Ascending aorta (tissue), 2 donors: Measurements from ENCODE around the gene ABHD18. TPM values are rescaled to one million over a fixed set of nuclear protein-coding genes. Genes with fewer than 3 reads are reported as not detected.
A peak's percentile ranks its signal among the peaks of the same experiment; 100 is the strongest.
"Not testable (repeated sequence)": the region's sequence is repeated elsewhere in the genome, so short reads cannot be mapped to it uniquely, and the experiment has no call there.

Experiments
- DNase-seq, 2 donors: peaks; one replicate each; pipeline ENCODE4 v3.0.0-alpha.2; 2019; ENCODE audit warnings: low spot score in 2 of 2
- H3K27ac ChIP-seq, 2 donors: fragments of 200-600 bp; sonication (generic); one replicate each; pipeline ENCODE4 v1.5.1; 2016 to 2017; ENCODE audit warnings: mild to moderate bottlenecking in 1 of 2
- H3K27me3 ChIP-seq: fragments of 200-600 bp; sonication (generic); one replicate; pipeline ENCODE4 v1.5.1; 2017
- H3K36me3 ChIP-seq, 2 donors: fragments of 200-600 bp; sonication (generic); one replicate each; pipeline ENCODE4 v1.5.1; 2016
- H3K4me1 ChIP-seq, 2 donors: fragments of 200-600 bp; sonication (generic); one replicate each; pipeline ENCODE4 v1.5.1; 2016 to 2017; ENCODE audit warnings: mild to moderate bottlenecking in 1 of 2
- H3K4me3 ChIP-seq, 2 donors: fragments of 200-600 bp; sonication (generic); one replicate each; pipeline ENCODE4 v1.5.1; 2016 to 2017; ENCODE audit warnings: mild to moderate bottlenecking in 1 of 2
- H3K9me3 ChIP-seq, 2 donors: fragments of 200-600 bp; sonication (generic); one replicate each; pipeline ENCODE4 v1.5.1; 2016
- intact Hi-C: fragments of 100-400 bp; cut with DNase I; formaldehyde crosslinking; loops from one replicate; pipeline ENCODE4 v1.15.1; 2023
- total RNA-seq: library from RNA; depleted of rRNA; stranded (reverse); fragments of >200 nt; gene quantifications from one replicate; pipeline ENCODE4 v1.1.0, GENCODE V29; 2016
- TF ChIP-seq, protein P1 (sequence below), 3 experiments: fragments of 200-600 bp in 2 of 3; fragments of 450-650 bp in 1 of 3; sonication (generic) in 2 of 3; IDR thresholded peaks; one replicate each; pipeline ENCODE4 v1.5.1; 2016 to 2019; ENCODE audit warnings: antibody characterized with exemption in 3 of 3, mild to moderate bottlenecking in 1 of 3, moderate library complexity in 1 of 3

ABHD18 gene
- total RNA-seq, 1 donor from 2014 or later, result 3.5 TPM

DNA sequence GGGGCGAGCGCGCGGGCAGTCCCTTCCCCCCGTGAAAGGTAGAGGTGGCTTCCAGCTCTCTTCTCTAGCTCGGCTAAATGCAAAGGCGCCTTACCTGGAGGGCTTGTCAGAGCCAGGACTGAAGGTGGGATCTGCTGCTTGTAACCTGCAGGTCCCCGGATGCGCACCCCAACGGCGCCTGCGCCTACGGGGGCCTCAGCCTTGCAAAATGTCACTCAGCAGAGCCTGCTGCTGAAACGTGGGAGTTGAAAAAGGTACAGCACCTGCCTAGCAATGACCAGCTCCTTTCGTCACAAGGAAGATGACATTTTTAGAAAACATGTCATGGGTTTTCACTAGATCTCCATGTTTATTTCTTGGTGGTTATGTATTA lies 583 bp downstream of the ABHD18 start:
- TF ChIP-seq, protein P1, sequence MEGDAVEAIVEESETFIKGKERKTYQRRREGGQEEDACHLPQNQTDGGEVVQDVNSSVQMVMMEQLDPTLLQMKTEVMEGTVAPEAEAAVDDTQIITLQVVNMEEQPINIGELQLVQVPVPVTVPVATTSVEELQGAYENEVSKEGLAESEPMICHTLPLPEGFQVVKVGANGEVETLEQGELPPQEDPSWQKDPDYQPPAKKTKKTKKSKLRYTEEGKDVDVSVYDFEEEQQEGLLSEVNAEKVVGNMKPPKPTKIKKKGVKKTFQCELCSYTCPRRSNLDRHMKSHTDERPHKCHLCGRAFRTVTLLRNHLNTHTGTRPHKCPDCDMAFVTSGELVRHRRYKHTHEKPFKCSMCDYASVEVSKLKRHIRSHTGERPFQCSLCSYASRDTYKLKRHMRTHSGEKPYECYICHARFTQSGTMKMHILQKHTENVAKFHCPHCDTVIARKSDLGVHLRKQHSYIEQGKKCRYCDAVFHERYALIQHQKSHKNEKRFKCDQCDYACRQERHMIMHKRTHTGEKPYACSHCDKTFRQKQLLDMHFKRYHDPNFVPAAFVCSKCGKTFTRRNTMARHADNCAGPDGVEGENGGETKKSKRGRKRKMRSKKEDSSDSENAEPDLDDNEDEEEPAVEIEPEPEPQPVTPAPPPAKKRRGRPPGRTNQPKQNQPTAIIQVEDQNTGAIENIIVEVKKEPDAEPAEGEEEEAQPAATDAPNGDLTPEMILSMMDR (IDR thresholded peaks at IDR 0.05), result no peak
- peaks cover 0 to 12% of the 10 kb centered on the region in 2 donors for H3K4me1 ChIP-seq
- no peaks in the 10 kb centered on the region for H3K9me3 ChIP-seq
- no peaks in the 10 kb centered on the region for H3K36me3 ChIP-seq
- H3K27ac ChIP-seq, result peak overlapping the region; percentile 93 to 94
- intact Hi-C loops, result loop anchor here (1.0 to 10.0 kb wide), 5 partner anchors 85 to 849 kb away; partner anchors contain the start of genes HSPA4L, INTU, LARP1B and PLK4
- H3K27me3 ChIP-seq, result no peaks in the 10 kb centered on the region
- no peak for DNase-seq
- peak overlapping the region; percentile 71 to 86 for H3K4me3 ChIP-seq

DNA sequence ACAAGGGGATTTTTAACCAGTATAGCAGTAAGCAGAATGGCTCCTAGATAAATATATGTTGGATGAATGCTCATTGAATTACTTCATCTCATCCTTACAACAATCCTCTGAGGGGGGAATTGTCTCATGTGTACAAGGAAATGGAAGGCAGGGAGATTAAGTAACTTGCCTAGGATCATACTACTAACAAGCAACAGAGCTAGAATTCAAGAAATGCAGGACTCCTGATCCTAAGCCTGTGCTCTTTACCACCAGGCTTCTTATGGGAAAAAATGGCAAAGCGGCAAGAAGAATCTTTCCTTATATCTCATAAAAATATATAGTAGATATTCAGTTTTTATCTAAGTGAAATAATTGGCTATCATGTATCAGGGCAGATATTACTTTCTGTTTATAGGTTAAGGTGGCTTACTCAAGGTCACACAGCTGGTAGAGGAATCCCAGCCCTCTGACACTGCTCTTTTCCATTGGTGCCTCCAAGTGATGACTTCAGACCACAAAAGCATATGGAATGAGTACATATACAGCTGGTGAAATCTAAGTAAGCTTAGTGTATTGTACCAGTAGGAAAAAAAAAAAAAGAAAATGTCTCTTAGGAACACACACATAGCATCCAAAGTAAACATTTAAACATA lies 2.1 kb downstream of the ABHD18 start:
- no peaks in the 10 kb centered on the region for H3K9me3 ChIP-seq
- H3K36me3 ChIP-seq, result no peaks in the 10 kb centered on the region
- DNase-seq, result no peak
- H3K27ac ChIP-seq, result no peak overlapping the region
- no peaks in the 10 kb centered on the region for H3K27me3 ChIP-seq
- H3K4me3 ChIP-seq, result no peak overlapping the region
- intact Hi-C loops, result loop anchor here (10.0 kb wide), 1 partner anchor 848 kb away; no protein-coding TSS in a partner anchor
- TF ChIP-seq, protein P1 (IDR thresholded peaks at IDR 0.05), result no peak
- peaks cover 0 to 12% of the 10 kb centered on the region in 2 donors for H3K4me1 ChIP-seq

DNA sequence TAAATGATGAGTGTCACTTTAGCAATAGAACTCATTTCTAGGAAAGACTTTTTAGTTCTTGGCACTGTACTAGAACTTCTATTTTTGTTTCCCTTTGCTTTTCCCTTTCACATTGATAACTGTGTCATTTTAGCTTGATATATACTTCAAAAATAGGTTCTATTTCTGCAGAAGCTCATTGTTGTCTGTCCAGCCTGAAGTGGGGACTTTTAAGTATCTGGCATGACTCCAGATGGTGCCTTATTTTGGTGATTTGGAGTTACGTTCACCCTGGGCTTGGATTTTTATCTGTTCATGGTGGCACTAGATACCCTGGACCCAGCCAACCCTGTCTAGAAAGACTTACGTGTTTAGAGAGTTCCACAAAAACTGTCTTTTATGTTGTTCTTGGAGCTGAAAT lies 3.4 kb downstream of the ABHD18 start:
- Histone ChIP-seq H3K27me3 (no peaks in the 10 kb centered on the region), H3K9me3 (no peaks in the 10 kb centered on the region), H3K27ac (peak overlapping the region; percentile 21 to 42), H3K4me1 (peaks cover 0 to 12% of the 10 kb centered on the region in 2 donors), H3K36me3 (no peaks in the 10 kb centered on the region), H3K4me3 (peak overlapping the region in 1 of 2 donors; percentile 24)
- intact Hi-C loops, result loop anchor here (10.0 kb wide), 1 partner anchor 846 kb away; no protein-coding TSS in a partner anchor
- TF ChIP-seq, protein P1 (IDR thresholded peaks at IDR 0.05), result no peak
- no peak for DNase-seq

DNA sequence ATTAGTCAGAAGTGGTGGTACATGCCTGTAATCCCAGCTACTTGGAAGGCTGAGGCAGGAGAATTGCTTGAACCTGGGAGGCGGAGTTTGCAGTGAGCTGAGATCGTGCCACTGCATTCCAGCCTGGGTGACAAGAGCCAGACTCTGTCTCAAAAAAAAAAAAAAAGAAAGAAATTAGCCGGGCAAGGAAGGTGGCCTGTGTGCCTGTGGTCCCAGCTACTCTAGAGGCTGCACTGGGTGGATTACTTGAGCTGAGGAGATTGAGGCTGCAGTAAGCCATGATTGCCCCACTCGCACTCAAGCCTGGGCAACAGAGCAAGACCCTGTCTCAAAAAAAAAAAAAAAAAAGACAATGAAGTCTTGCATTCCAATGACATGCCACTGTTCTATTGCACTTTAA lies 5.7 kb downstream of the ABHD18 start:
- H3K27me3 ChIP-seq, intact Hi-C loops, H3K9me3 ChIP-seq, H3K27ac ChIP-seq, H3K4me3 ChIP-seq, DNase-seq, H3K36me3 ChIP-seq: not testable (repeated sequence)
- peaks cover 0 to 12% of the 10 kb centered on the region in 2 donors for H3K4me1 ChIP-seq

DNA sequence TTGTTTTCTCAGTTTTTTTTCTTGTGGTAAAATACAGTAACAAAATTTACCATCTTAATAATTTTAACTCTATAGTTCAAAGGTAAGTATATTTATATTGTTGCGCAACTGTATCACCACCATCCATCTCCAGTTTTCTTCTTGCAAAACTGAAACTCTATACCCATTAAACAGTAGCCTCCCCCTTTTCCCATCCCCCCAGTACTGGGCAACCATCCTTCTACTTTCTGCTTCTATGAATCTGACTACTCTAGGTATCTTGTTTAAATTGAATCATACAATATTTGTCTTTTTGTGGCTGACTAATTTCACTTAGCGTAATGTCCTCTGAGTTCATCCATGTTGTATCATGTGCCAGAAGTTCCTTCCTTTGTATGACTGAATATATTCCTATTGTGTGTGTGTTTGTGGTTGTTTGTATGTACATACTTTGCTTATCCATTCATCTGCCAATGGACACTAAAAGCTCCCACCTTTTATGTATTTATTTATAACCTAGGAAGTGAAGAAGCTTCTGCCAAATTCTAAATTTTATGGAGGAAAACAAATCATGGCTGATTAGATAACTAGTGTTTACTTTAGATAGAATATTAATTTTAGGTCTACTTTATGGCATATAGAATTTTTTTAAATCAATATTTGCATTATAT lies 10.0 kb downstream of the ABHD18 start:
- TF ChIP-seq, protein P1 (IDR thresholded peaks at IDR 0.05), result no peak
- no peaks in the 10 kb centered on the region for H3K4me1 ChIP-seq
- H3K36me3 ChIP-seq, result no peaks in the 10 kb centered on the region
- H3K9me3 ChIP-seq, result no peaks in the 10 kb centered on the region
- H3K27me3 ChIP-seq, result no peaks in the 10 kb centered on the region
- no peak for DNase-seq
- no peak overlapping the region for H3K27ac ChIP-seq
- intact Hi-C loops, result no loop called here
- H3K4me3 ChIP-seq, result no peak overlapping the region

DNA sequence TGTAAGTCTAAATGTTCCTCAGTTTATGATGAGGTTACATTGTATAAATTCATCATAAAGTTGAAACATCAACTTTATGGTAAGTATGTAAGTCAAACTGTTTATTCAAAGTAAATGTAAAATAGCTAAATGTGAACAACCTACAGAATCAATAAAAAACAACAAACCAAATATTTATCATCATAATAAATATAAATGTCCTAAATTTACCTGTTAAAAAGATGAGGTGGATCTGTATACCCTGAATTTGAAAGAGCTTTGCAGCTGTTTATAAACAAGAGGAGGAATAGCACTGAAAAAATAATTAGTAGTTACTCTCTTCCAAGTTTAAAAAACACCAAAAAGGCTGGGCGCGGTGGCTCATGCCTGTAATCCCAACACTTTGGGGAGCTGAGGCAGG lies 13.7 kb downstream of the ABHD18 start:
- Histone ChIP-seq H3K4me1 (no peaks in the 10 kb centered on the region), H3K9me3 (no peaks in the 10 kb centered on the region), H3K27ac (no peak overlapping the region), H3K27me3 (no peaks in the 10 kb centered on the region), H3K36me3 (peaks cover 0 to under 1% of the 10 kb centered on the region in 2 donors), H3K4me3 (no peak overlapping the region)
- intact Hi-C loops, result no loop called here
- DNase-seq, result no peak
- TF ChIP-seq, protein P1 (IDR thresholded peaks at IDR 0.05), result no peak
